SK-N-SH treated with all-trans-retinoic acid at 6 μM for 48 hours (cell line): ENCODE data around the gene CA7.

Experiments
- ATAC-seq: fragments of 200-7000 bp; cut with Tn5 transposase; 3 replicates; pipeline ENCODE4 v1.9.1; 2020; ENCODE audit warnings: mild to moderate bottlenecking, moderate library complexity
- ARNTL ChIP-seq: fragments of 450-650 bp; formaldehyde crosslinking; IDR thresholded peaks from 2 replicates; pipeline ENCODE4 v1.5.0; 2020; ENCODE audit warnings: low read depth, mild to moderate bottlenecking, moderate library complexity, borderline replicate concordance
- BACH2 ChIP-seq: fragments of 250-450 bp; sonication (Bioruptor Pico); IDR thresholded peaks from 2 replicates; pipeline ENCODE4 v1.9.0; 2021; ENCODE audit warnings: mild to moderate bottlenecking, borderline replicate concordance
- CREB5 ChIP-seq: fragments of 250-450 bp; sonication (Bioruptor Pico); IDR thresholded peaks from 2 replicates; pipeline ENCODE4 v1.5.1; 2020; ENCODE audit warnings: low read depth, mild to moderate bottlenecking, moderate library complexity
- CSDC2 ChIP-seq: fragments of 250-450 bp; sonication (Bioruptor Pico); IDR thresholded peaks from 2 replicates; pipeline ENCODE4 v1.5.0; 2020; ENCODE audit warnings: mild to moderate bottlenecking, moderate library complexity
- CSRNP3 ChIP-seq: fragments of 250-450 bp; sonication (Bioruptor Pico); IDR thresholded peaks from 2 replicates; pipeline ENCODE4 v1.5.1; 2021; ENCODE audit warnings: mild to moderate bottlenecking, moderate library complexity
- ESRRG ChIP-seq: fragments of 250-450 bp; sonication (Bioruptor Pico); IDR thresholded peaks from 2 replicates; pipeline ENCODE4 v1.6.1; 2021; ENCODE audit warnings: mild to moderate bottlenecking
- GLIS3 ChIP-seq: fragments of 250-450 bp; sonication (Bioruptor Pico); IDR thresholded peaks from 2 replicates; pipeline ENCODE4 v1.5.0; 2020; ENCODE audit warnings: mild to moderate bottlenecking, moderate library complexity
- ISL1 ChIP-seq: fragments of 250-450 bp; sonication (Bioruptor Pico); IDR thresholded peaks from 2 replicates; pipeline ENCODE4 v2.1.2; 2022; ENCODE audit warnings: mild to moderate bottlenecking, moderate library complexity
- OSR1 ChIP-seq: fragments of 250-450 bp; sonication (Bioruptor Pico); IDR thresholded peaks from 2 replicates; pipeline ENCODE4 v1.8.0; 2022; ENCODE audit warnings: moderate library complexity, mild to moderate bottlenecking, inconsistent platforms
- PATZ1 ChIP-seq: fragments of 250-450 bp; sonication (Bioruptor Pico); IDR thresholded peaks from 2 replicates; pipeline ENCODE4 v1.8.0; 2020; ENCODE audit warnings: mild to moderate bottlenecking, moderate library complexity, borderline replicate concordance
- POU6F1 ChIP-seq: fragments of 250-450 bp; sonication (Bioruptor Pico); IDR thresholded peaks from 2 replicates; pipeline ENCODE4 v1.8.0; 2021; ENCODE audit warnings: low read depth, mild to moderate bottlenecking, moderate library complexity, borderline replicate concordance
- PPARA ChIP-seq: fragments of 250-450 bp; sonication (Bioruptor Pico); IDR thresholded peaks from 2 replicates; pipeline ENCODE4 v1.5.0; 2020; ENCODE audit warnings: mild to moderate bottlenecking, borderline replicate concordance
- RARB ChIP-seq: fragments of 250-450 bp; sonication (Bioruptor Pico); IDR thresholded peaks from 2 replicates; pipeline ENCODE4 v1.8.0; 2021; ENCODE audit warnings: mild to moderate bottlenecking, moderate library complexity
- SNAI2 ChIP-seq: fragments of 250-450 bp; sonication (Bioruptor Pico); IDR thresholded peaks from 2 replicates; pipeline ENCODE4 v1.5.0; 2020; ENCODE audit warnings: mild to moderate bottlenecking, moderate library complexity
- TCF4 ChIP-seq: fragments of 250-450 bp; sonication (Bioruptor Pico); IDR thresholded peaks from 2 replicates; pipeline ENCODE4 v1.8.0; 2021; ENCODE audit warnings: mild to moderate bottlenecking, moderate library complexity, borderline replicate concordance
- TOX ChIP-seq: fragments of 250-450 bp; sonication (Bioruptor Pico); IDR thresholded peaks from 2 replicates; pipeline ENCODE4 v1.8.0; 2021; ENCODE audit warnings: mild to moderate bottlenecking, moderate library complexity, borderline replicate concordance
- ZC3H10 ChIP-seq: fragments of 250-450 bp; sonication (Bioruptor Pico); IDR thresholded peaks from 2 replicates; pipeline ENCODE4 v1.5.1; 2021; ENCODE audit warnings: mild to moderate bottlenecking, moderate library complexity
- ZFP3 ChIP-seq: fragments of 250-450 bp; sonication (Bioruptor Pico); IDR thresholded peaks from 2 replicates; pipeline ENCODE4 v1.5.0; 2020; ENCODE audit warnings: mild to moderate bottlenecking, moderate library complexity
- ZFP30 ChIP-seq: fragments of 450-650 bp; formaldehyde crosslinking; IDR thresholded peaks from 2 replicates; pipeline ENCODE4 v1.5.0; 2022; ENCODE audit warnings: mild to moderate bottlenecking, moderate library complexity
- ZNF565 ChIP-seq: fragments of 450-650 bp; formaldehyde crosslinking; conservative IDR thresholded peaks from 2 replicates; pipeline ENCODE4 v1.5.0; 2020; ENCODE audit warnings: low read depth, mild to moderate bottlenecking, moderate library complexity
- ZNF70 ChIP-seq: fragments of 450-650 bp; formaldehyde crosslinking; IDR thresholded peaks from 2 replicates; pipeline ENCODE4 v1.5.0; 2020; ENCODE audit warnings: mild to moderate bottlenecking, moderate library complexity
- ZNF8 ChIP-seq: fragments of 450-650 bp; formaldehyde crosslinking; IDR thresholded peaks from 2 replicates; pipeline ENCODE4 v1.5.0; 2020; ENCODE audit warnings: mild to moderate bottlenecking, moderate library complexity

The CA7 gene

GRCh38 chr16:66851166-66851964, 7.2 kb downstream of the CA7 start (continued):
- TF ChIP-seq BACH2 (CRISPR knock-in tag) (no peak), TOX (CRISPR knock-in tag) (no peak), CREB5 (CRISPR knock-in tag) (no peak), PPARA (CRISPR knock-in tag) (no peak), GLIS3 (no peak)

GRCh38 chr16:66853261-66854139, 9.3 kb downstream of the CA7 start:
- TF ChIP-seq ZNF565 (CRISPR knock-in tag) (no peak), PPARA (CRISPR knock-in tag) (no peak), RARB (no peak), ISL1 (CRISPR knock-in tag) (no peak), ZNF70 (CRISPR knock-in tag) (no peak), ZC3H10 (CRISPR knock-in tag) (no peak), OSR1 (no peak), POU6F1 (no peak), CSDC2 (CRISPR knock-in tag) (no peak), TOX (CRISPR knock-in tag) (no peak), PATZ1 (CRISPR knock-in tag) (no peak), BACH2 (CRISPR knock-in tag) (no peak), CSRNP3 (CRISPR knock-in tag) (no peak), ESRRG (no peak)
- no peak for ATAC-seq

- no peak for TF ChIP-seq GLIS3
- TF ChIP-seq ZNF565 (CRISPR knock-in tag) = no peak
- no peak for TF ChIP-seq POU6F1
- no peak for TF ChIP-seq BACH2 (CRISPR knock-in tag)
- TF ChIP-seq ESRRG = no peak
- TF ChIP-seq TCF4 (CRISPR knock-in tag) = no peak
- no peak for TF ChIP-seq CSDC2 (CRISPR knock-in tag)
- no peak for TF ChIP-seq ZNF8 (CRISPR knock-in tag)
- TF ChIP-seq PPARA (CRISPR knock-in tag) = no peak
- TF ChIP-seq ISL1 (CRISPR knock-in tag) = no peak
- TF ChIP-seq OSR1 = no peak
- TF ChIP-seq CSRNP3 (CRISPR knock-in tag) = no peak
- TF ChIP-seq RARB = no peak
- TF ChIP-seq ZNF70 (CRISPR knock-in tag) = no peak
- TF ChIP-seq SNAI2 = no peak
- no peak for TF ChIP-seq ARNTL
- no peak for TF ChIP-seq ZFP30
- TF ChIP-seq ZFP3 (CRISPR knock-in tag) = no peak
- no peak for TF ChIP-seq ZC3H10 (CRISPR knock-in tag)
- ATAC-seq = no peak
These were observed 12.0 kb downstream of the CA7 start for GRCh38 chr16:66856184-66856730.
